PC-9 (cell line): Measurements from ENCODE around the gene CMAS. TPM values are rescaled to one million over a fixed set of nuclear protein-coding genes. Genes with fewer than 3 reads are reported as not detected.

ENCODE experiments used
- BruUV-seq: library from RNA; stranded (reverse); fragments of 400-500 nt; replicated peaks from 2 replicates; lab custom pipeline; 2021; lab: Mats Ljungman, UMichigan
- CTCF ChIA-PET: fragments of 300-600 bp; sonication (Branson Sonifier 250); formaldehyde crosslinking; loops from one replicate; lab custom pipeline; 2022; ENCODE audit warnings: antibody characterized with exemption; lab: Charles Lee
- POLR2A ChIA-PET: fragments of 300-600 bp; sonication (Branson Sonifier 250); formaldehyde crosslinking; loops from one replicate; lab custom pipeline; 2022; ENCODE audit warnings: antibody characterized with exemption; ENCODE audit not compliant: unreplicated experiment; lab: Charles Lee
- DNase-seq, 2 experiments: peaks; one replicate each; pipeline versions ENCODE4 v3.0.0 to v3.0.0-alpha.2; 2015 to 2022; ENCODE audit warnings: mixed read lengths in 1 of 2
- H2AFZ ChIP-seq: fragments of 200-600 bp; sonication (generic); 2 replicates; pipeline ENCODE4 v1.8.1; 2017; ENCODE audit warnings: antibody characterized with exemption
- H3F3A ChIP-seq: fragments of 200-600 bp; sonication (generic); 2 replicates; pipeline ENCODE4 v1.8.1; 2017; ENCODE audit warnings: antibody characterized with exemption, mild to moderate bottlenecking, low read depth; ENCODE audit not compliant: insufficient read depth
- H3K27ac ChIP-seq: fragments of 200-600 bp; sonication (generic); 2 replicates; pipeline ENCODE4 v1.6.1; 2016; ENCODE audit warnings: mixed run types
- H3K27me3 ChIP-seq: fragments of 200-600 bp; sonication (generic); 2 replicates; pipeline ENCODE4 v1.6.1; 2016; ENCODE audit warnings: low read depth, mixed run types; ENCODE audit not compliant: insufficient read depth
- H3K36me3 ChIP-seq: fragments of 200-600 bp; sonication (generic); 2 replicates; pipeline ENCODE4 v1.6.1; 2016; ENCODE audit warnings: low read depth, mixed run types
- H3K4me1 ChIP-seq: fragments of 200-600 bp; sonication (generic); replicated peaks from 2 replicates; pipeline ENCODE4 v1.6.1; 2016; ENCODE audit warnings: mixed run types; ENCODE audit not compliant: insufficient read depth
- H3K4me2 ChIP-seq: fragments of 200-600 bp; sonication (generic); 2 replicates; pipeline ENCODE4 v1.6.1; 2017; ENCODE audit warnings: mixed run types
- H3K4me3 ChIP-seq: fragments of 200-600 bp; sonication (generic); 2 replicates; pipeline ENCODE4 v1.6.1; 2016; ENCODE audit warnings: mixed run types
- H3K79me2 ChIP-seq: fragments of 200-600 bp; sonication (generic); 2 replicates; pipeline ENCODE4 v1.6.1; 2017; ENCODE audit warnings: low read depth, mixed run types
- H3K9me2 ChIP-seq: fragments of 200-600 bp; sonication (generic); 2 replicates; pipeline ENCODE4 v1.8.1; 2017; ENCODE audit warnings: mild to moderate bottlenecking; ENCODE audit not compliant: insufficient read depth
- H3K9me3 ChIP-seq: fragments of 200-600 bp; sonication (generic); 2 replicates; pipeline ENCODE4 v1.8.1; 2016; ENCODE audit warnings: low read depth; ENCODE audit not compliant: insufficient read depth
- H4K20me1 ChIP-seq: fragments of 200-600 bp; sonication (generic); 2 replicates; pipeline ENCODE4 v1.8.1; 2017; ENCODE audit not compliant: insufficient read depth
- EZH2 ChIP-seq: fragments of 200-600 bp; sonication (generic); IDR thresholded peaks from 2 replicates; pipeline ENCODE4 v1.8.0; 2017; ENCODE audit warnings: antibody characterized with exemption, low read depth
- intact Hi-C: fragments of 100-400 bp; cut with micrococcal nuclease; formaldehyde crosslinking; loops from one replicate; pipeline ENCODE4 v1.10.0; 2022; ENCODE audit not compliant: unreplicated experiment
- total RNA-seq: library from RNA; stranded (reverse); gene quantifications from 2 replicates; pipeline ENCODE4 v1.2.3, GENCODE V29; 2021
- TF ChIP-seq, protein P1 (sequence below): fragments of 200-600 bp; sonication (generic); conservative IDR thresholded peaks from 2 replicates; pipeline ENCODE4 v1.6.1; 2017; ENCODE audit warnings: mixed run types, antibody characterized with exemption, mild to moderate bottlenecking, moderate library complexity

The CMAS gene
- total RNA-seq, 1 experiment from 2014 or later: 79.1 TPM

DNA sequence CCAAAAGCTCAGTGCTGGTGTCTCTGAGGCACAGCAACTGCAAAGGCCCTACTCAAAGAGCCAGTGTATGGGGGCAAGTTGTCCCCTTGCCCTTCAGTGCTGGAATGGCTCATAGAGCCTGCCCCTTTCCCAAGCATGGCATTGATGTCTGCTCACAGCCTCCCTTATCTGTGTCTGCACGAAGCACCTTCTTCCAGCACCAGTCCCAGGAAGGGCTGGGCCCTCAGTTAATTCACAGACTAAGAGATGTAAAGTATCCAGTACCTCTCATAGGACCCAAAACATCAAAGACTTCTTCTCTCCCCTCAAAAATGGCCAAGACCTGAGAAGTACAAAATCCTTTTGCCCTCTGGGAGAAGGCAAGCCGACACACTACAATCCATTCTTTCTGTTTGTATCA, 1.6 kb upstream of the CMAS start:
- intact Hi-C loops: no loop called here
- ChIA-PET CTCF (interaction anchor here (0.7 kb wide), 1 partner anchor 9 kb away, joined by 3 read pairs; no protein-coding TSS in a partner anchor), POLR2A (no interaction called here)
- BruUV-seq: no TSS peak
- no peak overlapping the region for H3K4me3 ChIP-seq
- H3K9me2 ChIP-seq: no peaks in the 10 kb centered on the region
- no peaks in the 10 kb centered on the region for H3K9me3 ChIP-seq
- no peak for TF ChIP-seq EZH2
- TF ChIP-seq, protein P1, sequence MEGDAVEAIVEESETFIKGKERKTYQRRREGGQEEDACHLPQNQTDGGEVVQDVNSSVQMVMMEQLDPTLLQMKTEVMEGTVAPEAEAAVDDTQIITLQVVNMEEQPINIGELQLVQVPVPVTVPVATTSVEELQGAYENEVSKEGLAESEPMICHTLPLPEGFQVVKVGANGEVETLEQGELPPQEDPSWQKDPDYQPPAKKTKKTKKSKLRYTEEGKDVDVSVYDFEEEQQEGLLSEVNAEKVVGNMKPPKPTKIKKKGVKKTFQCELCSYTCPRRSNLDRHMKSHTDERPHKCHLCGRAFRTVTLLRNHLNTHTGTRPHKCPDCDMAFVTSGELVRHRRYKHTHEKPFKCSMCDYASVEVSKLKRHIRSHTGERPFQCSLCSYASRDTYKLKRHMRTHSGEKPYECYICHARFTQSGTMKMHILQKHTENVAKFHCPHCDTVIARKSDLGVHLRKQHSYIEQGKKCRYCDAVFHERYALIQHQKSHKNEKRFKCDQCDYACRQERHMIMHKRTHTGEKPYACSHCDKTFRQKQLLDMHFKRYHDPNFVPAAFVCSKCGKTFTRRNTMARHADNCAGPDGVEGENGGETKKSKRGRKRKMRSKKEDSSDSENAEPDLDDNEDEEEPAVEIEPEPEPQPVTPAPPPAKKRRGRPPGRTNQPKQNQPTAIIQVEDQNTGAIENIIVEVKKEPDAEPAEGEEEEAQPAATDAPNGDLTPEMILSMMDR: no peak
- no peaks in the 10 kb centered on the region for H4K20me1 ChIP-seq
- H3K27me3 ChIP-seq: no peaks in the 10 kb centered on the region
- H2AFZ ChIP-seq: no peak overlapping the region
- H3K36me3 ChIP-seq: peaks cover 8% of the 10 kb centered on the region; the same call in 1 of the 2 replicates
- H3K4me1 ChIP-seq: peaks cover 42% of the 10 kb centered on the region
- peaks cover 30% of the 10 kb centered on the region for H3F3A ChIP-seq
- no peak for DNase-seq
- H3K4me2 ChIP-seq: no peak overlapping the region
- peaks cover 31% of the 10 kb centered on the region for H3K79me2 ChIP-seq
- H3K27ac ChIP-seq: peak overlapping the region; percentile 90; the same call in 1 of the 2 replicates

DNA sequence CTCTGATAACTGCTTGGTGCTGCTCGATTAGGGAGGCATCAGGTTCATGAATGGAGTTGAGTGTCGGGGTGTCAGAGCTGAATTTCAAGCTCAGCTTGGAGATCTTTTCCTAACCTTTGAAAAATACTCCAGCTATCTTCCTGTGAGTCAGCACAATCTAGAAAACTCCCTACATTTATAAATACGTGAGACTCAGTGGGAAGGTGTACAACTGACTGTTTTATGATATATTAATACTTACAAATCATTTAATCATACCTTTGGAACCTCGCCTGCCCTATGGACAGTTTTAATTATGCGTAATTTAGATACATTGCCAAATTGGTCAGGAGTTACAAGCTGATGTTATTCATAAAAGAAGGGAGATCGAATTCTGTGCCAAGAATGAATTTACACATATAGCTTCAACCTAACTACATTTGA, 961 bp downstream of the CMAS start:
- POLR2A ChIA-PET: interaction anchor here (0.6 kb wide), 4 partner anchors 36 to 1419 kb away, joined by 3 to 7 read pairs (median 6); no protein-coding TSS in a partner anchor
- CTCF ChIA-PET: interaction anchor here (0.5 kb wide), 1 partner anchor 31 kb away, joined by 3 read pairs; no protein-coding TSS in a partner anchor
- peaks cover 57% of the 10 kb centered on the region for H3K79me2 ChIP-seq
- peak overlapping the region; percentile 80 for H3K27ac ChIP-seq
- peaks cover 20% of the 10 kb centered on the region for H3K36me3 ChIP-seq
- peak overlapping the region; percentile 60 for H3K4me3 ChIP-seq
- no TSS peak for BruUV-seq
- TF ChIP-seq EZH2: no peak
- H4K20me1 ChIP-seq: no peaks in the 10 kb centered on the region; the same call in none of the 2 replicates
- intact Hi-C loops: loop anchor here (5.0 kb wide), 2 partner anchors 495 to 580 kb away; partner anchors contain the start of genes C2CD5 and ETNK1
- no peaks in the 10 kb centered on the region for H3K9me2 ChIP-seq
- H3K4me2 ChIP-seq: peak overlapping the region; percentile 82
- peaks cover 28% of the 10 kb centered on the region for H3F3A ChIP-seq
- no peaks in the 10 kb centered on the region for H3K9me3 ChIP-seq
- peak in 1 of 2 experiments; percentile 49 for DNase-seq
- H2AFZ ChIP-seq: peak overlapping the region; percentile 98
- H3K27me3 ChIP-seq: no peaks in the 10 kb centered on the region
- peaks cover 58% of the 10 kb centered on the region for H3K4me1 ChIP-seq

DNA sequence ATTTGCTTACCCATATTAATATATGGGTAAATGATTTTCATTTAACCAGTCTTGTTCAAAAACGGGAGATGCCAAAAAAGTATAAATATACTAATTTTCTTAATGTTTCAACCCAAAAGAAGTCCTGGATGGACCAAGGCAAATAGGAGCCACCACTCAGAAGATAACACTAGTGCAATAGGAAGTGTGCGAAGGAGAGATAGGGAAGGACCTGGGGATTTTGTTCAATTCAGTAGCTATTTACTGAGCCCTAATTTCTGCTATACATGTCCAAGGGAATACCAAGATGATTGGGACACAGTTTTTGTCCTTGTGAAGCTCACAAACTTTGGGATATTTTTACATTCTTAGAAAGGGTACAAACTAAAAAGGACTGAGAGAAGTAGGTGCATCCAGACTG, 1.5 kb downstream of the CMAS start:
- peaks cover 62% of the 10 kb centered on the region for H3K79me2 ChIP-seq
- peaks cover 23% of the 10 kb centered on the region for H3F3A ChIP-seq
- peak overlapping the region; percentile 82 for H3K4me2 ChIP-seq
- H3K36me3 ChIP-seq: peaks cover 25% of the 10 kb centered on the region
- peaks cover 52% of the 10 kb centered on the region for H3K4me1 ChIP-seq
- no peaks in the 10 kb centered on the region for H3K9me2 ChIP-seq
- no peaks in the 10 kb centered on the region for H3K9me3 ChIP-seq
- POLR2A ChIA-PET: interaction anchor here (0.6 kb wide), 1 partner anchor 480 kb away, joined by 5 read pairs; no protein-coding TSS in a partner anchor
- H3K27me3 ChIP-seq: no peaks in the 10 kb centered on the region
- DNase-seq: no peak
- H2AFZ ChIP-seq: no peak overlapping the region
- no peak for TF ChIP-seq EZH2
- no peaks in the 10 kb centered on the region; the same call in none of the 2 replicates for H4K20me1 ChIP-seq
- peak overlapping the region; percentile 60 for H3K4me3 ChIP-seq
- CTCF ChIA-PET: interaction anchor here (0.5 kb wide), 1 partner anchor 31 kb away, joined by 3 read pairs; no protein-coding TSS in a partner anchor
- BruUV-seq: TSS peak; percentile 31
- H3K27ac ChIP-seq: peak overlapping the region; percentile 80
- intact Hi-C loops: loop anchor here (5.0 kb wide), 2 partner anchors 495 to 580 kb away; partner anchors contain the start of genes C2CD5 and ETNK1

DNA sequence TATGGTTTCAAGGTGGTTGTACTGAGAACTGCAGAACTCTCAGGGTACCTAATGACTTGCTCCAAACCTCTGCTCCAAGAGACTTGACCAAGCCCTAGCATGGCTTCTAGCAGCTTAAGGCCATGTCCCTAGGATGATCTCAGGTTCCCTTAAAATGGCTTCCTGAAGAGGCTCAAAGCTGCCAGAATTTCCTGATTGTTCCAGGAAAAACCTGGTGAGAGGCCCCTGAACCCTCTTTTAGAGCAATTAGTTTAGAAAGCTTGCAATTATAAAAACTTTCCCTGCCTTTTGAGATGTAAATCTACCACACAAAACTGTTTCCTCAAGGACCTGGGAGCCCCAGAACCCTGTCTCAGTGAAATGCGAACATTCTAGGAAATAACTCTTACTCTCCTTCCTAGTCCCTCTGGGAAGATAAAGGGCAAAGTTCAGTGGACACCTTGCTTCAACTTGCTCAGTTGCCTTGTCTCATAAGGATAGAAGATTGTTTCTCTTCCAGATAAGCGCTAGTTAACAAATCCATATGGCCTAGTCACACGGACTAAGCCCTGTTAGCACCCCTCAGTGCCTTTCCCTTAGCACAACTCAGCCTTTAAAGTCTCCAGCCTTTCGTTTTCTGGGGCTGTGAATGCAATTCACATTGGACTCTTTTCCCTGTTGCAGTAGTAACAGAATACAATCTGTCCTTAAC, 2.5 kb downstream of the CMAS start:
- peaks cover 68% of the 10 kb centered on the region for H3K79me2 ChIP-seq
- intact Hi-C loops: loop anchor here (5.0 kb wide), 2 partner anchors 494 to 579 kb away; partner anchors contain the start of genes C2CD5 and ETNK1
- no peak overlapping the region for H3K4me3 ChIP-seq
- POLR2A ChIA-PET: no interaction called here
- peaks cover 13% of the 10 kb centered on the region; the same call in 1 of the 2 replicates for H3F3A ChIP-seq
- CTCF ChIA-PET: no interaction called here
- BruUV-seq: no TSS peak
- H3K4me2 ChIP-seq: peak overlapping the region; percentile 82
- no peaks in the 10 kb centered on the region for H3K9me3 ChIP-seq
- no peaks in the 10 kb centered on the region; the same call in none of the 2 replicates for H4K20me1 ChIP-seq
- no peak overlapping the region for H3K27ac ChIP-seq
- H3K27me3 ChIP-seq: no peaks in the 10 kb centered on the region
- H3K4me1 ChIP-seq: peaks cover 42% of the 10 kb centered on the region
- no peaks in the 10 kb centered on the region for H3K9me2 ChIP-seq
- H3K36me3 ChIP-seq: peaks cover 29% of the 10 kb centered on the region
- no peak overlapping the region for H2AFZ ChIP-seq
- TF ChIP-seq, protein P1: no peak
- TF ChIP-seq EZH2: no peak
- DNase-seq: no peak
